Measurements from ENCODE around the gene ELAVL1. TPM values are rescaled to one million over a fixed set of nuclear protein-coding genes. Genes with fewer than 3 reads are reported as not detected.

ELAVL1 gene
- total and polyA plus RNA-seq, 2 of the 13 experiments (the other 11 are each of a cell fraction or from before 2014, with no cell fraction given), result 27.9 to 38.4 TPM

DNA sequence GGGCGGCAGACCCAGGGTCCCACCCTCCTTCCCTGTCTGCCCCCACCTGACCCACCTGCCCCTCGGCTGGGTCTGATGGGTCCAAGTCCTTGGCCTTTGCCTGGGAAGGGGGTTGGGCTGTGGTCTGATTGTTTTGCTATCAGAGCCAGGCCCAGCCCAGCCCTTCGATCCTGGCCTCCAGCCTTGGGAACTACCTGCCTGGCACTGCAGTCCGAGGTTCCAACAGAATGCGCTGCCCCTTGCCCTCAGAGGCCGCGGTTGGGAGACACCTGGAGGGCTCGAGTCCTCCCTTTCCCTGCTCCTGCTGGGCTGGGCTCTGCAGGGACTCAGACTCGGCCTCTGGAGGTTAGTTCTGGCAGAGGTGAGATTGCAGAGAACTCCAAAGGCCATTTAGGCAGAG, 48.7 kb upstream of the ELAVL1 start (continued):
- TF ChIP-seq, protein P1, sequence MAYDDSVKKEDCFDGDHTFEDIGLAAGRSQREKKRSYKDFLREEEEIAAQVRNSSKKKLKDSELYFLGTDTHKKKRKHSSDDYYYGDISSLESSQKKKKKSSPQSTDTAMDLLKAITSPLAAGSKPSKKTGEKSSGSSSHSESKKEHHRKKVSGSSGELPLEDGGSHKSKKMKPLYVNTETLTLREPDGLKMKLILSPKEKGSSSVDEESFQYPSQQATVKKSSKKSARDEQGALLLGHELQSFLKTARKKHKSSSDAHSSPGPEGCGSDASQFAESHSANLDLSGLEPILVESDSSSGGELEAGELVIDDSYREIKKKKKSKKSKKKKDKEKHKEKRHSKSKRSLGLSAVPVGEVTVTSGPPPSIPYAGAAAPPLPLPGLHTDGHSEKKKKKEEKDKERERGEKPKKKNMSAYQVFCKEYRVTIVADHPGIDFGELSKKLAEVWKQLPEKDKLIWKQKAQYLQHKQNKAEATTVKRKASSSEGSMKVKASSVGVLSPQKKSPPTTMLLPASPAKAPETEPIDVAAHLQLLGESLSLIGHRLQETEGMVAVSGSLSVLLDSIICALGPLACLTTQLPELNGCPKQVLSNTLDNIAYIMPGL (CRISPR knock-in tag; IDR thresholded peaks at IDR 0.05; ENCODE audit: borderline replicate concordance in 1 of 2, low read depth in 1 of 2), result no peak
- TF ChIP-seq, protein P2, sequence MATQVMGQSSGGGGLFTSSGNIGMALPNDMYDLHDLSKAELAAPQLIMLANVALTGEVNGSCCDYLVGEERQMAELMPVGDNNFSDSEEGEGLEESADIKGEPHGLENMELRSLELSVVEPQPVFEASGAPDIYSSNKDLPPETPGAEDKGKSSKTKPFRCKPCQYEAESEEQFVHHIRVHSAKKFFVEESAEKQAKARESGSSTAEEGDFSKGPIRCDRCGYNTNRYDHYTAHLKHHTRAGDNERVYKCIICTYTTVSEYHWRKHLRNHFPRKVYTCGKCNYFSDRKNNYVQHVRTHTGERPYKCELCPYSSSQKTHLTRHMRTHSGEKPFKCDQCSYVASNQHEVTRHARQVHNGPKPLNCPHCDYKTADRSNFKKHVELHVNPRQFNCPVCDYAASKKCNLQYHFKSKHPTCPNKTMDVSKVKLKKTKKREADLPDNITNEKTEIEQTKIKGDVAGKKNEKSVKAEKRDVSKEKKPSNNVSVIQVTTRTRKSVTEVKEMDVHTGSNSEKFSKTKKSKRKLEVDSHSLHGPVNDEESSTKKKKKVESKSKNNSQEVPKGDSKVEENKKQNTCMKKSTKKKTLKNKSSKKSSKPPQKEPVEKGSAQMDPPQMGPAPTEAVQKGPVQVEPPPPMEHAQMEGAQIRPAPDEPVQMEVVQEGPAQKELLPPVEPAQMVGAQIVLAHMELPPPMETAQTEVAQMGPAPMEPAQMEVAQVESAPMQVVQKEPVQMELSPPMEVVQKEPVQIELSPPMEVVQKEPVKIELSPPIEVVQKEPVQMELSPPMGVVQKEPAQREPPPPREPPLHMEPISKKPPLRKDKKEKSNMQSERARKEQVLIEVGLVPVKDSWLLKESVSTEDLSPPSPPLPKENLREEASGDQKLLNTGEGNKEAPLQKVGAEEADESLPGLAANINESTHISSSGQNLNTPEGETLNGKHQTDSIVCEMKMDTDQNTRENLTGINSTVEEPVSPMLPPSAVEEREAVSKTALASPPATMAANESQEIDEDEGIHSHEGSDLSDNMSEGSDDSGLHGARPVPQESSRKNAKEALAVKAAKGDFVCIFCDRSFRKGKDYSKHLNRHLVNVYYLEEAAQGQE (IDR thresholded peaks at IDR 0.05; ENCODE audit: borderline replicate concordance in 1 of 2, low read depth in 1 of 2, low read length in 2 of 2), result no peak
- TF ChIP-seq, protein P3, sequence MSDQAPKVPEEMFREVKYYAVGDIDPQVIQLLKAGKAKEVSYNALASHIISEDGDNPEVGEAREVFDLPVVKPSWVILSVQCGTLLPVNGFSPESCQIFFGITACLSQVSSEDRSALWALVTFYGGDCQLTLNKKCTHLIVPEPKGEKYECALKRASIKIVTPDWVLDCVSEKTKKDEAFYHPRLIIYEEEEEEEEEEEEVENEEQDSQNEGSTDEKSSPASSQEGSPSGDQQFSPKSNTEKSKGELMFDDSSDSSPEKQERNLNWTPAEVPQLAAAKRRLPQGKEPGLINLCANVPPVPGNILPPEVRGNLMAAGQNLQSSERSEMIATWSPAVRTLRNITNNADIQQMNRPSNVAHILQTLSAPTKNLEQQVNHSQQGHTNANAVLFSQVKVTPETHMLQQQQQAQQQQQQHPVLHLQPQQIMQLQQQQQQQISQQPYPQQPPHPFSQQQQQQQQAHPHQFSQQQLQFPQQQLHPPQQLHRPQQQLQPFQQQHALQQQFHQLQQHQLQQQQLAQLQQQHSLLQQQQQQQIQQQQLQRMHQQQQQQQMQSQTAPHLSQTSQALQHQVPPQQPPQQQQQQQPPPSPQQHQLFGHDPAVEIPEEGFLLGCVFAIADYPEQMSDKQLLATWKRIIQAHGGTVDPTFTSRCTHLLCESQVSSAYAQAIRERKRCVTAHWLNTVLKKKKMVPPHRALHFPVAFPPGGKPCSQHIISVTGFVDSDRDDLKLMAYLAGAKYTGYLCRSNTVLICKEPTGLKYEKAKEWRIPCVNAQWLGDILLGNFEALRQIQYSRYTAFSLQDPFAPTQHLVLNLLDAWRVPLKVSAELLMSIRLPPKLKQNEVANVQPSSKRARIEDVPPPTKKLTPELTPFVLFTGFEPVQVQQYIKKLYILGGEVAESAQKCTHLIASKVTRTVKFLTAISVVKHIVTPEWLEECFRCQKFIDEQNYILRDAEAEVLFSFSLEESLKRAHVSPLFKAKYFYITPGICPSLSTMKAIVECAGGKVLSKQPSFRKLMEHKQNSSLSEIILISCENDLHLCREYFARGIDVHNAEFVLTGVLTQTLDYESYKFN (CRISPR knock-in tag; conservative IDR thresholded peaks at IDR 0.05), result peak; percentile 58; the same call in 1 of the 2 replicates
- no peak for TF ChIP-seq NFYC (CRISPR knock-in tag; IDR thresholded peaks at IDR 0.05)
- no peak for TF ChIP-seq ZNF253 (CRISPR knock-in tag; IDR thresholded peaks at IDR 0.05; ENCODE audit: borderline replicate concordance)
- TF ChIP-seq THAP11 (CRISPR knock-in tag; IDR thresholded peaks at IDR 0.05), result no peak
- TF ChIP-seq CC2D1A (CRISPR knock-in tag; IDR thresholded peaks at IDR 0.05), result no peak
- TF ChIP-seq, protein P4, sequence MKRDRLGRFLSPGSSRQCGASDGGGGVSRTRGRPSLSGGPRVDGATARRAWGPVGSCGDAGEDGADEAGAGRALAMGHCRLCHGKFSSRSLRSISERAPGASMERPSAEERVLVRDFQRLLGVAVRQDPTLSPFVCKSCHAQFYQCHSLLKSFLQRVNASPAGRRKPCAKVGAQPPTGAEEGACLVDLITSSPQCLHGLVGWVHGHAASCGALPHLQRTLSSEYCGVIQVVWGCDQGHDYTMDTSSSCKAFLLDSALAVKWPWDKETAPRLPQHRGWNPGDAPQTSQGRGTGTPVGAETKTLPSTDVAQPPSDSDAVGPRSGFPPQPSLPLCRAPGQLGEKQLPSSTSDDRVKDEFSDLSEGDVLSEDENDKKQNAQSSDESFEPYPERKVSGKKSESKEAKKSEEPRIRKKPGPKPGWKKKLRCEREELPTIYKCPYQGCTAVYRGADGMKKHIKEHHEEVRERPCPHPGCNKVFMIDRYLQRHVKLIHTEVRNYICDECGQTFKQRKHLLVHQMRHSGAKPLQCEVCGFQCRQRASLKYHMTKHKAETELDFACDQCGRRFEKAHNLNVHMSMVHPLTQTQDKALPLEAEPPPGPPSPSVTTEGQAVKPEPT (CRISPR knock-in tag; IDR thresholded peaks at IDR 0.05; ENCODE audit: low read depth), result no peak
- TF ChIP-seq NFE2L2 (IDR thresholded peaks at IDR 0.05; ENCODE audit: low read length), result no peak
- TF ChIP-seq, protein P5, sequence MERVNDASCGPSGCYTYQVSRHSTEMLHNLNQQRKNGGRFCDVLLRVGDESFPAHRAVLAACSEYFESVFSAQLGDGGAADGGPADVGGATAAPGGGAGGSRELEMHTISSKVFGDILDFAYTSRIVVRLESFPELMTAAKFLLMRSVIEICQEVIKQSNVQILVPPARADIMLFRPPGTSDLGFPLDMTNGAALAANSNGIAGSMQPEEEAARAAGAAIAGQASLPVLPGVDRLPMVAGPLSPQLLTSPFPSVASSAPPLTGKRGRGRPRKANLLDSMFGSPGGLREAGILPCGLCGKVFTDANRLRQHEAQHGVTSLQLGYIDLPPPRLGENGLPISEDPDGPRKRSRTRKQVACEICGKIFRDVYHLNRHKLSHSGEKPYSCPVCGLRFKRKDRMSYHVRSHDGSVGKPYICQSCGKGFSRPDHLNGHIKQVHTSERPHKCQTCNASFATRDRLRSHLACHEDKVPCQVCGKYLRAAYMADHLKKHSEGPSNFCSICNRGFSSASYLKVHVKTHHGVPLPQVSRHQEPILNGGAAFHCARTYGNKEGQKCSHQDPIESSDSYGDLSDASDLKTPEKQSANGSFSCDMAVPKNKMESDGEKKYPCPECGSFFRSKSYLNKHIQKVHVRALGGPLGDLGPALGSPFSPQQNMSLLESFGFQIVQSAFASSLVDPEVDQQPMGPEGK (CRISPR knock-in tag; IDR thresholded peaks at IDR 0.05), result peak; percentile 23; the same call in 1 of the 2 replicates
- no peak for TF ChIP-seq MYC (CRISPR knock-in tag; IDR thresholded peaks at IDR 0.05; ENCODE audit: borderline replicate concordance)
- TF ChIP-seq, protein P6, sequence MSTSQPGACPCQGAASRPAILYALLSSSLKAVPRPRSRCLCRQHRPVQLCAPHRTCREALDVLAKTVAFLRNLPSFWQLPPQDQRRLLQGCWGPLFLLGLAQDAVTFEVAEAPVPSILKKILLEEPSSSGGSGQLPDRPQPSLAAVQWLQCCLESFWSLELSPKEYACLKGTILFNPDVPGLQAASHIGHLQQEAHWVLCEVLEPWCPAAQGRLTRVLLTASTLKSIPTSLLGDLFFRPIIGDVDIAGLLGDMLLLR (CRISPR knock-in tag; IDR thresholded peaks at IDR 0.05), result no peak
- no peak for TF ChIP-seq NR2F1 (CRISPR knock-in tag; IDR thresholded peaks at IDR 0.05)
- TF ChIP-seq ZNF781 (CRISPR knock-in tag; IDR thresholded peaks at IDR 0.05; ENCODE audit: borderline replicate concordance, not compliant biosample characterization), result no peak
- 0 out of 2 replicates have a peak, but pooled peaks have one; percentile 18 for TF ChIP-seq RXRB (CRISPR knock-in tag; IDR thresholded peaks at IDR 0.05; ENCODE audit: borderline replicate concordance)
